Measurements from ENCODE around the gene DAB1.

The DAB1 gene

DNA sequence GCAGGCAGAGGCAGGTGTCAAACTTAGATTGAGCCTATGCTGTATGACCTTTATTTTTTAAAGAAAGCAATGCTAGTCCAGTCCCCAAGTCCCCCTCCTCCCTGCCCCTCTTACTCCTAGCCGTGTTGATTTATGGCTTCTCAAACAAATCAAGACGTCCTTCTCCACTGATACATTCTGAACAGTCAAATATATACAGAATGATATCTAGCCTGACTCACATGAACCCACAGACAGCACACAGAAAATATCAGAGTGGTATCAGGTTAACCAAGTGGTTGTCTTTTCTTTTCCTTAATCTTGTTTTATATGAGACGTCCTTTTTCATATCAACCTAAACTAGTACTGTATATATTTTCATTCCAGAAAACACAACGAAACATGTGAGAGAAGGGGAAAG is 13.4 kb downstream of the DAB1 start:
- DNase-seq, result no peak

- DNase-seq, result no peak
These were observed 15.9 kb downstream of the DAB1 start for GRCh38 chr1:57407928-57408327.

- DNase-seq, result no peak
These were observed 17.4 kb downstream of the DAB1 start for GRCh38 chr1:57406428-57406970.

GRCh38 chr1:57404884-57405283 is 19.0 kb downstream of the DAB1 start:
- DNase-seq, result no peak

GRCh38 chr1:57403201-57403600 is 20.7 kb downstream of the DAB1 start:
- DNase-seq, result no peak

DNA sequence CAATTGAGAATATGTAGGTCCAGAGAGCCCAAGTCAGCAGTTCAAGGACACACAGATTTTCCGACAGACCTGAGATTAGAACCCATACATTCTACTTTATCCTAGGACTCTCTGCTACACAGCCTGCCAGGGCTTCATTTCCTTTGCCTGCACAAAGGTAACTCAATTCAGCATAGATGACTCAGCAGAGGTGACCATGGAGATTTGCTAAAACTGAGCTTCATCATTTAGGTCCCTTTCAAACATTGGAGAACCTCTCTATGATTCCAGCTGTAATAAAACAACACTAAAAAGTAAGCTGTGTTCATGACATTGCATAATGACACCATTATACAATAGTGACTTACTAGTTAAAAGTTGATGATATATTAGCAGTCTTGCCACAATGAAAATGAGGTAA is 22.2 kb downstream of the DAB1 start:
- DNase-seq, result no peak

DNA sequence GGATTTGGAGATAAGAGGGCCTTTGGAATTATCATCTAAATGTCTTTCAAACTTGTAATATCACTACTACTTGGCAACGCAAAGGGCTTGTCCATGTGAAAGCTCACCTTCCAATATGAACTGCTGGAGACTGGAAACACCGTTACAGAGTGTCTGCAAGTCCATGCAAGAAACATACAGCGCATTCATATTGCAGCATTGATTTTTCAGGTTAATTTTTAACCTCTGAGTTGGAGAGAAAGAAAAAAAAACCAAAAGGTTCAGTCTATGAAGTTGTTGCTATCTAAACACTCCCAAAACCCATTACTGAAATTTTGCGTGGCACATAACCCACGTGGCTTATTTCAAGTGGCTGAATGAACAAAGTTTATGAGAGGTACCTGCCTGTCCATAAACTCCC is 23.8 kb downstream of the DAB1 start:
- no peak for DNase-seq

- DNase-seq, result no peak
These were observed 30.7 kb downstream of the DAB1 start for GRCh38 chr1:57393058-57393584.

DNA sequence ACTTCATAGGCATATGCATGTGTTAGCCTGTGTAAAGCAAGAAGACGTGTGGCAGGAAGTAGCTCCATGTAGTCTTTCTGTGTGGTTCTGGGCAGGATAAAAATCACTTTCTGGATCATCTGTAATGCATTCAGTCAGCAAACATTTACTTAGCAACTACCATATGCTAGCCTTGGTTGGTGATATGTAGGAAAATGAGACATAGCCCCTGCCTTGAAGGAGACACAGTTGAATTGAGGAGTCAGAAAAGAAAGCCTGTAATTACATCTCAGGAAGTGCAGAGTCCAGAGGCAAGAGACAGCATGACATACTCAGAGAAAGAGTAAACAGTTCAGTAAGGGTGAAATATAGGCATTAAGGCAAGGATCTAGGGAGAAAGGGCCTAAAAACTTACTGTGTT is 38.5 kb downstream of the DAB1 start:
- DNase-seq, result no peak

DNA sequence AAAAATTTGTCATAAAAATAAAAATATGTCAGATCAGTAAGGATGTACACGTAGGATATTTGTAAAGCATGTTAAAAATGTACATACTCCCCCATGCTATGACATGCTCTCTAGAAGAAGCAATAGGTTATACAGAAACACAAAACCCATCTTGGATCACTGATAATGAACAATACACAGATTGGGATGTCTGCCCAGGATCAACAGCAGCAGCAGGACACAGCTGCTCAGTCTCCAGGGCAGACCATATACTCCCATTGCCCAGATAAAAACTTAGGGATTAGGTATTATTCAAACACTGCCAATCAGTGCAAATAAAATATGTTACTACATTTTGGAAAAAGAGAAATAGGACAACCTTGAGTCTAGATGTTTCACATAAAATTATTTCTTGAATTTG is 39.0 kb downstream of the DAB1 start:
- DNase-seq, result no peak

- no peak for DNase-seq
These were observed 39.6 kb downstream of the DAB1 start for GRCh38 chr1:57384284-57384683.

DNA sequence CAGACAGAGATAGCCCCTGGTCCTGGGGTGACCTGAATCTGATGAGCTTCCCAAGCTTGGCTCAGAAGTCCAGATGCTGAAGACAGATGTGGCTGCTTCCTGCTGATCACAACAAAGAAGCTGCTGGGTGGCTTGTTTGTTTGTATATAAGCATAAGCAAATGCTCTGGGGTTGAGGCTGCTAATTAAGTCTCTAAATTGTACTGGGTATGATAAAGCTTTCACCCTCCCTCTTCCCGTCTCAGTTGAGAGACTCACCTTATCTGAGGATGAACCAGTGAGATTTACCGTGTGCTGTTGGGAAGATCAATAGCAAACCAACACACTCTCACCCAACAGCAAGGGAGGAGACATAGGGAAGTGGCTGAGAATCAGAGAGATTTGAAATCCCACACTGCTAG is 42.0 kb downstream of the DAB1 start:
- no peak for DNase-seq

GRCh38 chr1:57381426-57381825 is 42.4 kb downstream of the DAB1 start:
- DNase-seq, result no peak

DNA sequence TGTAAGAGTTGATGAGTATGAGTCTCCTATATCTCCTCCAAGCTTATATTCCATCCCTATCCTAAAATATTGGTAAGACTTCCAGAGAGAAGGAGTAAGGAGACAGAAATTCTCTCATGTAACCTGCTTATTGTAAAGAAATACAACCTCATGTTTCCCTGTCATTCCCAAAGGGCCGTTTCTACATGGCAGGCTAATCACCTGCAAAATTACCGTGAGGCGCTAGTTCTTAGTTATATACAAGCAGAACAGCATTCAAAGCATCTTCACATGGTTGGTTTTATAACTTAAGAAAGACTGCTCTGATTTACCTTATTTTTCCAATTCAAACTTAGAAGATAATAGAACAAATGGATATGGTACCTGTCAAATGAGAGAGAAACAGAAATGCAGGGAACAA is 42.9 kb downstream of the DAB1 start:
- no peak for DNase-seq

- no peak for DNase-seq
These were observed 45.3 kb downstream of the DAB1 start for GRCh38 chr1:57378534-57378933.

GRCh38 chr1:57377339-57378139 is 46.3 kb downstream of the DAB1 start:
- DNase-seq, result no peak

- no peak for DNase-seq
These were observed 47.8 kb downstream of the DAB1 start for GRCh38 chr1:57376041-57376440.

GRCh38 chr1:57369889-57370288 is 54.0 kb downstream of the DAB1 start:
- no peak for DNase-seq

- DNase-seq, result no peak
These were observed 55.9 kb downstream of the DAB1 start for GRCh38 chr1:57367945-57368344.

- DNase-seq, result no peak
These were observed 60.2 kb downstream of the DAB1 start for GRCh38 chr1:57363643-57364042.

- no peak for DNase-seq
These were observed 60.7 kb downstream of the DAB1 start for GRCh38 chr1:57363165-57363564.

DNA sequence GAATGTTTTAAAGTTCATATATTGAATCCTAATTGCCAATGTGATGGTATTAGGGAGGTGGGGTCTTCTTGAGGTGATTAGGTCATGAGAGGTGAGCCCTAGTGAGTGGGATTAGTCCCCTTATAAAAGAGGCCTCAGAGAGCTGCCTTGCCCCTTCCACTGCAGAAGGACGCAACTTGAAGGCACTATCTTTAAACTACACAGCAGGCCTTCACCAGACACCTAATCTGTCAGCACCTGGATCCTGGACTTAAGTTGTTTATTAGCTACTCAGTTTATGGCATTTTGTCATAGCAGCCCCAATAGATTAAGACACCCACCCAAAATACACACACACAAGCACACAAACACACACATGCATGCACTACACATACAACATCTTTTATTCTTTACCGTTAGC is 61.4 kb downstream of the DAB1 start:
- DNase-seq, result no peak

- DNase-seq, result no peak
These were observed 62.3 kb downstream of the DAB1 start for GRCh38 chr1:57361516-57361915.

DNA sequence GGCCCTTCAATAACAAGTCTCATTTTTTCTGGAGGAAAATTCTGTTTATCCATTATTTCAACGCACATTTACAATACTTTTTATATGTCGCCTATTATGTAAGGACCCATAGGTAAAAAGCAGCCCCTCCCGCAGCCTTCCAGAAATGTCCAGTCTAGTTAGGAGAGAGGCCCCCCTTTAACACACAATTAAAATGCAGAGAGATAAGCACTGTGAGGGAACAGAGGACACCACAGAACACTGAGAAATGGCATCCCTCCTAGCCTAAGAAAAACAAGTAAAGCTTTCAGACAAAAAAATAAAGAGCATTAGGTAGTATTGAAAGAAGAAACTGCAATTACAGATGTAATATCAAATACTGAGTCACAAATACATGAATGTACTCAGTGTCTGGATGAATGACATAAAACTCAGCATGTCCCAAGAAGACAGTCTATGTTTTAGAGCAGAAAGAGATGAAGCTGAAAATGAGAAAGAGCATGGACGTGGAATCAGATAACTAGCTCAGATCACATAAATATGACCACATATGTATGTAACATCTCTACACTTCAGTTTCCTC is 62.9 kb downstream of the DAB1 start:
- DNase-seq, result no peak
